OCI-LY7 (cell line): Measurements from ENCODE around the gene CPSF6.

Experiments used
- CTCF ChIP-seq: fragments of 200-600 bp; sonication (generic); conservative IDR thresholded peaks from 2 replicates; pipeline ENCODE4 v1.5.1; 2014; ENCODE audit warnings: mild to moderate bottlenecking, antibody characterized with exemption, low read length, moderate library complexity, mixed read lengths
- EZH2phosphoT487 ChIP-seq: fragments of 200-600 bp; sonication (generic); IDR thresholded peaks from 2 replicates; pipeline ENCODE4 v1.6.1; 2018; ENCODE audit warnings: low read depth, borderline replicate concordance, mild to moderate bottlenecking, mixed run types, antibody characterized with exemption, low read length, moderate library complexity, mixed read lengths

GRCh38 chr12:69290545-69291277, 51.3 kb downstream of the CPSF6 start:
- TF ChIP-seq CTCF (peak; percentile 99), EZH2phosphoT487 (no peak)
